Liver (tissue), 9 donors: Measurements from ENCODE around the gene GNPTG. TPM values are rescaled to one million over a fixed set of nuclear protein-coding genes. Genes with fewer than 3 reads are reported as not detected.

Experiments used
- DNase-seq: peaks from one replicate; pipeline ENCODE4 v3.0.0-alpha.2; 2017; ENCODE audit warnings: low spot score
- H3K27ac ChIP-seq, 2 donors: one replicate each; pipeline ENCODE4 v1.7.0; 2013; ENCODE audit warnings: inconsistent platforms in 2 of 2, low read length in 2 of 2, control low read depth in 1 of 2, low read depth in 1 of 2, mild to moderate bottlenecking in 1 of 2
- H3K27me3 ChIP-seq, 4 donors: one replicate each; pipeline versions ENCODE4 v1.6.1 to v1.7.0; 2013; ENCODE audit warnings: low read length in 3 of 4, inconsistent platforms in 1 of 4, mild to moderate bottlenecking in 1 of 4, moderate library complexity in 1 of 4; ENCODE audit not compliant: control insufficient read depth in 4 of 4, insufficient read depth in 4 of 4
- H3K36me3 ChIP-seq, 4 donors: one replicate each; pipeline versions ENCODE4 v1.6.1 to v1.7.0; 2013; ENCODE audit warnings: low read length in 3 of 4, mild to moderate bottlenecking in 3 of 4, low read depth in 1 of 4, moderate library complexity in 1 of 4; ENCODE audit not compliant: control insufficient read depth in 4 of 4, insufficient read depth in 3 of 4
- H3K4me1 ChIP-seq, 4 donors: one replicate each; pipeline versions ENCODE4 v1.6.1 to v1.7.0; 2013; ENCODE audit warnings: low read length in 3 of 4, mild to moderate bottlenecking in 3 of 4, moderate library complexity in 1 of 4; ENCODE audit not compliant: control insufficient read depth in 4 of 4, insufficient read depth in 4 of 4
- H3K4me3 ChIP-seq, 3 donors: one replicate each; pipeline versions ENCODE4 v1.6.1 to v1.7.0; 2013; ENCODE audit warnings: low read length in 3 of 3, control low read depth in 1 of 3, low read depth in 1 of 3, mild to moderate bottlenecking in 1 of 3
- H3K9ac ChIP-seq, 2 donors: one replicate each; pipeline ENCODE4 v1.7.0; 2013; ENCODE audit warnings: low read length in 2 of 2, mild to moderate bottlenecking in 2 of 2, moderate library complexity in 2 of 2, control low read depth in 1 of 2, low read depth in 1 of 2
- H3K9me3 ChIP-seq, 4 donors: one replicate each; pipeline versions ENCODE4 v1.6.1 to v1.7.0; 2013; ENCODE audit warnings: low read length in 3 of 4; ENCODE audit not compliant: control insufficient read depth in 4 of 4
- EGR1 ChIP-seq, 2 donors: IDR thresholded peaks; 2 replicates each; pipeline ENCODE4 v1.6.1; 2016 to 2018; ENCODE audit warnings: antibody characterized with exemption in 2 of 2, low read depth in 2 of 2
- FOXA1 ChIP-seq: IDR thresholded peaks from 2 replicates; pipeline ENCODE4 v1.6.1; 2016; ENCODE audit warnings: antibody characterized with exemption
- FOXA2 ChIP-seq: IDR thresholded peaks from 2 replicates; pipeline ENCODE4 v1.6.1; 2016; ENCODE audit warnings: antibody characterized with exemption
- GABPA ChIP-seq, 2 donors: IDR thresholded peaks in 1 of 2; conservative IDR thresholded peaks in 1 of 2; 2 replicates each; pipeline ENCODE4 v1.6.1; 2016; ENCODE audit warnings: antibody characterized with exemption in 2 of 2, mild to moderate bottlenecking in 1 of 2, moderate library complexity in 1 of 2
- HNF4A ChIP-seq, 2 donors: conservative IDR thresholded peaks; 2 replicates each; pipeline ENCODE4 v1.6.1; 2016; ENCODE audit warnings: antibody characterized with exemption in 2 of 2, mild to moderate bottlenecking in 2 of 2
- HNF4G ChIP-seq: IDR thresholded peaks from 2 replicates; pipeline ENCODE4 v1.6.1; 2016; ENCODE audit warnings: antibody characterized with exemption
- JUND ChIP-seq, 2 donors: IDR thresholded peaks; 2 replicates each; pipeline ENCODE4 v1.6.1; 2016; ENCODE audit warnings: antibody characterized with exemption in 2 of 2
- NR2F2 ChIP-seq: IDR thresholded peaks from 2 replicates; pipeline ENCODE4 v1.6.1; 2016; ENCODE audit warnings: antibody characterized with exemption
- RAD21 ChIP-seq, 2 donors: IDR thresholded peaks; 2 replicates each; pipeline ENCODE4 v1.6.1; 2016; ENCODE audit warnings: antibody characterized with exemption in 2 of 2, mild to moderate bottlenecking in 2 of 2
- SP1 ChIP-seq: IDR thresholded peaks from 2 replicates; pipeline ENCODE4 v1.6.1; 2018; ENCODE audit warnings: antibody characterized with exemption, mild to moderate bottlenecking
- TAF1 ChIP-seq: conservative IDR thresholded peaks from 2 replicates; pipeline ENCODE4 v1.6.1; 2016; ENCODE audit warnings: antibody characterized with exemption, mild to moderate bottlenecking
- YY1 ChIP-seq: IDR thresholded peaks from 2 replicates; pipeline ENCODE4 v1.6.1; 2016; ENCODE audit warnings: antibody characterized with exemption, mild to moderate bottlenecking
- WGBS: extraction: QIAGEN DNeasy Blood & Tissue Kit; methylation state at CpG from one replicate; pipeline ENCODE4 v1.1.7; 2013; 5-methylcytosine and 5-hydroxymethylcytosine counted together
- polyA plus RNA-seq, 2 donors: library from polyadenylated mRNA; stranded (reverse) in 1 of 2; unstranded in 1 of 2; fragments of 200-250 nt in 1 of 2; fragments of >200 nt in 1 of 2; fragmentation: Nextera tagmentation in 1 of 2; extraction: Ambion mirVana in 1 of 2; gene quantifications; one replicate each; pipeline versions ENCODE4 v1.2.1 to v1.2.3, GENCODE V29; 2013 to 2015
- total RNA-seq, 2 donors: library from RNA; depleted of rRNA; stranded (reverse); fragments of >200 nt; gene quantifications; one replicate each; pipeline ENCODE4 v1.2.3, GENCODE V29; 2014
- TF ChIP-seq, protein P1 (sequence below): IDR thresholded peaks from 2 replicates; pipeline ENCODE4 v1.6.1; 2016; ENCODE audit warnings: antibody characterized with exemption
- TF ChIP-seq, protein P2 (sequence below): IDR thresholded peaks from 2 replicates; pipeline ENCODE4 v1.6.1; 2016; ENCODE audit warnings: antibody characterized with exemption
- TF ChIP-seq, protein P3 (sequence below): IDR thresholded peaks from 2 replicates; pipeline ENCODE4 v1.6.1; 2016; ENCODE audit warnings: antibody characterized with exemption, mild to moderate bottlenecking
- donor health status: healthy.
- donor health status: healthy.
- donor health status: healthy.
- donor health status: healthy.
- donor health status: healthy.

Gene GNPTG
- total and polyA plus RNA-seq, 4 donors: 24.4 to 79.6 (median 41.0) TPM

DNA sequence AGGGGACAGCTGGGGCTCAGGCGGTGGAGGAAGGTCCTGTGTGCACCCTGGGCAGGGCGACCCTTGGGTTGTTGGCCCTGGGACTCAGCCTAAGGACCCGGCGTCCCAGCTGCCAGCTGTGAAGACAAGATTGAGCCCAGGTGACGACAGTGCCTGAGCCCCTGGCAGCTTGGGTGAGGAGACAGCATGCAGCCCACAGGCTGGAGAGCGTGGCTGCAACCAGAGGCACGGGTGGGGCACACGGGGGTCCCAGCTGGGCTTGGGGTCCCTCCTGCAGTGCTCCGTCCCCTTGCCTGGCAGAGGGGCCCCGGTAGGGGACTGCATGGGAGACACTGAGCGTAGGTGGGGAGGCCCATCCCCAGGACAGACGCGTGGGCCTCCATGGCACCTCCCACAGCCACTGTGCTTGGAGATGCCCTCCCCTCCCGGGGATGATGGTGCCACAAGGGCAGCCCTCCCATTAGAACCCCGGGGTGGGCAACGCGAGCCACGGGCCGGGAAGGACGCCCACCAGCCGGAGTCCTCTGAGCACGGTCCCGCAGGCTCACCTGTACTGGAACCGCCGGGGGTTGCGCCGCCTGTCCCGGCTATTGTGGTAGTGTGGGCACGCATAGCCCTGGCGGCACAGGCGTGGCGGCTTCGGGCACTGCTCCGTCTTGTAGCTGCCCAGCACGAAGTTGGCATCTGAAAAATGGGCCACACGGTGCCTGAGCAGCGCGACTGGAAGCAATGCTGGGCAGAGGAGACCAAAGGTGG is 47.3 kb downstream of the GNPTG start:
- no peaks in the 10 kb centered on the region for H3K4me1 ChIP-seq
- H3K27ac ChIP-seq: no peak overlapping the region
- H3K27me3 ChIP-seq: no peaks in the 10 kb centered on the region
- 96% methylated on average over 38 of the region's 38 CpGs for WGBS
- no peaks in the 10 kb centered on the region for H3K9me3 ChIP-seq
- DNase-seq: no peak
- no peak for TF ChIP-seq SP1
- TF ChIP-seq JUND (IDR thresholded peaks at IDR 0.05): no peak
- TF ChIP-seq HNF4A (conservative IDR thresholded peaks at IDR 0.05): no peak
- no peak for TF ChIP-seq TAF1
- TF ChIP-seq, protein P1, sequence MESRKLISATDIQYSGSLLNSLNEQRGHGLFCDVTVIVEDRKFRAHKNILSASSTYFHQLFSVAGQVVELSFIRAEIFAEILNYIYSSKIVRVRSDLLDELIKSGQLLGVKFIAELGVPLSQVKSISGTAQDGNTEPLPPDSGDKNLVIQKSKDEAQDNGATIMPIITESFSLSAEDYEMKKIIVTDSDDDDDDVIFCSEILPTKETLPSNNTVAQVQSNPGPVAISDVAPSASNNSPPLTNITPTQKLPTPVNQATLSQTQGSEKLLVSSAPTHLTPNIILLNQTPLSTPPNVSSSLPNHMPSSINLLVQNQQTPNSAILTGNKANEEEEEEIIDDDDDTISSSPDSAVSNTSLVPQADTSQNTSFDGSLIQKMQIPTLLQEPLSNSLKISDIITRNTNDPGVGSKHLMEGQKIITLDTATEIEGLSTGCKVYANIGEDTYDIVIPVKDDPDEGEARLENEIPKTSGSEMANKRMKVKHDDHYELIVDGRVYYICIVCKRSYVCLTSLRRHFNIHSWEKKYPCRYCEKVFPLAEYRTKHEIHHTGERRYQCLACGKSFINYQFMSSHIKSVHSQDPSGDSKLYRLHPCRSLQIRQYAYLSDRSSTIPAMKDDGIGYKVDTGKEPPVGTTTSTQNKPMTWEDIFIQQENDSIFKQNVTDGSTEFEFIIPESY: no peak
- no peak for TF ChIP-seq GABPA (IDR thresholded peaks at IDR 0.05 in 1 of 2, conservative IDR thresholded peaks at IDR 0.05 in 1 of 2)
- TF ChIP-seq FOXA2: no peak
- TF ChIP-seq, protein P2, sequence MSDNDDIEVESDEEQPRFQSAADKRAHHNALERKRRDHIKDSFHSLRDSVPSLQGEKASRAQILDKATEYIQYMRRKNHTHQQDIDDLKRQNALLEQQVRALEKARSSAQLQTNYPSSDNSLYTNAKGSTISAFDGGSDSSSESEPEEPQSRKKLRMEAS: no peak
- no peak for TF ChIP-seq FOXA1
- TF ChIP-seq YY1: no peak
- TF ChIP-seq, protein P3, sequence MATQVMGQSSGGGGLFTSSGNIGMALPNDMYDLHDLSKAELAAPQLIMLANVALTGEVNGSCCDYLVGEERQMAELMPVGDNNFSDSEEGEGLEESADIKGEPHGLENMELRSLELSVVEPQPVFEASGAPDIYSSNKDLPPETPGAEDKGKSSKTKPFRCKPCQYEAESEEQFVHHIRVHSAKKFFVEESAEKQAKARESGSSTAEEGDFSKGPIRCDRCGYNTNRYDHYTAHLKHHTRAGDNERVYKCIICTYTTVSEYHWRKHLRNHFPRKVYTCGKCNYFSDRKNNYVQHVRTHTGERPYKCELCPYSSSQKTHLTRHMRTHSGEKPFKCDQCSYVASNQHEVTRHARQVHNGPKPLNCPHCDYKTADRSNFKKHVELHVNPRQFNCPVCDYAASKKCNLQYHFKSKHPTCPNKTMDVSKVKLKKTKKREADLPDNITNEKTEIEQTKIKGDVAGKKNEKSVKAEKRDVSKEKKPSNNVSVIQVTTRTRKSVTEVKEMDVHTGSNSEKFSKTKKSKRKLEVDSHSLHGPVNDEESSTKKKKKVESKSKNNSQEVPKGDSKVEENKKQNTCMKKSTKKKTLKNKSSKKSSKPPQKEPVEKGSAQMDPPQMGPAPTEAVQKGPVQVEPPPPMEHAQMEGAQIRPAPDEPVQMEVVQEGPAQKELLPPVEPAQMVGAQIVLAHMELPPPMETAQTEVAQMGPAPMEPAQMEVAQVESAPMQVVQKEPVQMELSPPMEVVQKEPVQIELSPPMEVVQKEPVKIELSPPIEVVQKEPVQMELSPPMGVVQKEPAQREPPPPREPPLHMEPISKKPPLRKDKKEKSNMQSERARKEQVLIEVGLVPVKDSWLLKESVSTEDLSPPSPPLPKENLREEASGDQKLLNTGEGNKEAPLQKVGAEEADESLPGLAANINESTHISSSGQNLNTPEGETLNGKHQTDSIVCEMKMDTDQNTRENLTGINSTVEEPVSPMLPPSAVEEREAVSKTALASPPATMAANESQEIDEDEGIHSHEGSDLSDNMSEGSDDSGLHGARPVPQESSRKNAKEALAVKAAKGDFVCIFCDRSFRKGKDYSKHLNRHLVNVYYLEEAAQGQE: no peak
- TF ChIP-seq NR2F2: no peak
- no peak for TF ChIP-seq RAD21 (IDR thresholded peaks at IDR 0.05)
- TF ChIP-seq EGR1 (IDR thresholded peaks at IDR 0.05; ENCODE audit: low read depth in 2 of 2): no peak
- H3K9ac ChIP-seq: no peak overlapping the region
- H3K36me3 ChIP-seq: peaks cover 10 to 52% (median 15%) of the 10 kb centered on the region in 4 donors
- H3K4me3 ChIP-seq: no peak overlapping the region

DNA sequence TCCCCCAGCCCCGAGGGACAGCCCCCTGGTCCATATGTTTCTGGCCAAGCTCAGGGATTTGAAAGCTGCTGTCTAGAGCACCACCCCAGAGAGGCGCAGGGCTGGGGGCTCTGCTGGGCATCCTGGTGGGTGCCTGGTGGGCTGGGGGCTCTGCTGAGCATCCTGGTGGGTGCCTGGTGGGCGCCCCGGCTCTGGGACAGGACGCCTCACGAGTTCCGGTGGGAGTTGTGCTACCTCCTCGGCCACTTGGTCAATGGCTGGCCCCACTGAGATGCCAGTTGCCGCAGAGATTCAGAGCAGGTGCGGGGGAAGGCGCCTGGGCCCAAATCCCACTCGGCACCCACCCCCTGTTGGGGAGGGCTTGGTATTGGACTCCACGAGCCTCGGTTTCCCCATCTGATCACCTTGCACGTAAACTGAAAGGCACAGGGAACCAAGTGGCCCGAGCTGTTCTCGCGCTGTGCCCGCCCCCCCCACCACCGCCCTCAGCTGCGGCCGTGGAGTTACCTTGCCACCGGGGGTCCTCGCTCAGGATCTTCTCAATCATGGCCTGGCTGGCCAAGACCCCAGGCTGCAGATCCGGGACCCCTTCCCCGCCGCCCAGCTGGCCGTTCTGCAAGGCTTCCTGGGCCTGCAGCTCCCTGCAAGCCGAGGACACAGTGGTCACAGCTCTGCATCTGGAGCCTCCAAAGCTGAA is 49.5 kb downstream of the GNPTG start:
- 91% methylated on average over 29 of the region's 29 CpGs for WGBS
- TF ChIP-seq FOXA2: no peak
- no peak for TF ChIP-seq HNF4G
- no peak for TF ChIP-seq TAF1
- no peak for TF ChIP-seq FOXA1
- TF ChIP-seq NR2F2: no peak
- TF ChIP-seq, protein P1: no peak
- TF ChIP-seq, protein P3: no peak
- TF ChIP-seq, protein P2: no peak
- no peak for TF ChIP-seq GABPA (IDR thresholded peaks at IDR 0.05 in 1 of 2, conservative IDR thresholded peaks at IDR 0.05 in 1 of 2)
- no peak for TF ChIP-seq RAD21 (IDR thresholded peaks at IDR 0.05)

More for the DNA sequence above, 49.5 kb downstream of the GNPTG start:
- H3K9me3 ChIP-seq: no peaks in the 10 kb centered on the region
- H3K36me3 ChIP-seq: peaks cover 7 to 53% (median 12%) of the 10 kb centered on the region in 4 donors
- no peak for DNase-seq
- no peak overlapping the region for H3K4me3 ChIP-seq
- no peaks in the 10 kb centered on the region for H3K4me1 ChIP-seq
- H3K27ac ChIP-seq: no peak overlapping the region
- H3K27me3 ChIP-seq: no peaks in the 10 kb centered on the region
- no peak overlapping the region for H3K9ac ChIP-seq
